H1 (cell line): ENCODE measurements around the gene CNN3.

Experiments used
- POLR2A ChIP-seq, 2 experiments: IDR thresholded peaks; 1 replicate in 1 of 2; 2 replicates in 1 of 2; pipeline ENCODE4 v1.6.1; 2011; ENCODE audit warnings: low read depth in 2 of 2, low read length in 2 of 2, mild to moderate bottlenecking in 2 of 2; ENCODE audit errors: control extremely low read depth in 1 of 2
- TAF1 ChIP-seq: IDR thresholded peaks from 2 replicates; pipeline ENCODE4 v1.6.1; 2011; ENCODE audit warnings: mild to moderate bottlenecking, low read depth, low read length
- ZNF274 ChIP-seq: IDR thresholded peaks from 2 replicates; pipeline ENCODE4 v1.7.0; 2012; ENCODE audit warnings: low read length, borderline replicate concordance; ENCODE audit errors: extremely low read depth
- TF ChIP-seq, protein P1 (sequence below), 3 experiments: IDR thresholded peaks; 1 replicate in 2 of 3; 2 replicates in 1 of 3; pipeline versions ENCODE4 v1.5.1 to v1.6.1; 2011; ENCODE audit warnings: low read length in 3 of 3, mild to moderate bottlenecking in 3 of 3, inconsistent platforms in 2 of 3, low read depth in 1 of 3, moderate library complexity in 1 of 3; ENCODE audit not compliant: insufficient read depth in 1 of 3; ENCODE audit errors: control extremely low read depth in 1 of 3

DNA sequence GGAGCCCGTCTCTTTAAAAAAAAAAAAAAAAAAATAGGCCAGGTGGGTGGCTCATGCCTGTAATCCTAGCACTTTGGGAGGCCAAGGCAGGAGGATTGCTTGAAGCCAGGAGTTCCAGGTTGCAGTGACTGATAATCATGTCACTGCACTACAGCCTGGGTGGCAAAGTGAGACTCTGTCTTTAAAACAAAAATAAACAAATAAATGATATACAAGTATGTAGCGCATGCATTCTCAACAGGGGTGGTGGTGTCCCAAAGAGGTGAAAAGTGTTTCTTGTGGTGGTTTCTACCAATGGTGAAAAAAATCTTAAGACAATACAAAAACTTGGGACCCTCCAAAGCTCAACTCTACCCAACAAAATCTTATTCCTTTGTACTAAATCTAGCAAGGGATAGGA lies 17.9 kb downstream of the CNN3 start:
- TF ChIP-seq, protein P1, sequence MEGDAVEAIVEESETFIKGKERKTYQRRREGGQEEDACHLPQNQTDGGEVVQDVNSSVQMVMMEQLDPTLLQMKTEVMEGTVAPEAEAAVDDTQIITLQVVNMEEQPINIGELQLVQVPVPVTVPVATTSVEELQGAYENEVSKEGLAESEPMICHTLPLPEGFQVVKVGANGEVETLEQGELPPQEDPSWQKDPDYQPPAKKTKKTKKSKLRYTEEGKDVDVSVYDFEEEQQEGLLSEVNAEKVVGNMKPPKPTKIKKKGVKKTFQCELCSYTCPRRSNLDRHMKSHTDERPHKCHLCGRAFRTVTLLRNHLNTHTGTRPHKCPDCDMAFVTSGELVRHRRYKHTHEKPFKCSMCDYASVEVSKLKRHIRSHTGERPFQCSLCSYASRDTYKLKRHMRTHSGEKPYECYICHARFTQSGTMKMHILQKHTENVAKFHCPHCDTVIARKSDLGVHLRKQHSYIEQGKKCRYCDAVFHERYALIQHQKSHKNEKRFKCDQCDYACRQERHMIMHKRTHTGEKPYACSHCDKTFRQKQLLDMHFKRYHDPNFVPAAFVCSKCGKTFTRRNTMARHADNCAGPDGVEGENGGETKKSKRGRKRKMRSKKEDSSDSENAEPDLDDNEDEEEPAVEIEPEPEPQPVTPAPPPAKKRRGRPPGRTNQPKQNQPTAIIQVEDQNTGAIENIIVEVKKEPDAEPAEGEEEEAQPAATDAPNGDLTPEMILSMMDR (IDR thresholded peaks at IDR 0.05; ENCODE audit: control extremely low read depth in 1 of 3, insufficient read depth in 1 of 3, low read depth in 1 of 3, low read length in 3 of 3), result no peak
- no peak for TF ChIP-seq TAF1
- no peak for TF ChIP-seq POLR2A (IDR thresholded peaks at IDR 0.05; ENCODE audit: control extremely low read depth in 1 of 2, low read depth in 2 of 2, low read length in 2 of 2)
- TF ChIP-seq ZNF274, result no peak
